Stimulated activated CD4-positive, alpha-beta T cell treated with anti-CD3 and anti-CD28 coated beads, Interleukin-4, amount 100 ng/mL, for 1 hour (primary cell): ENCODE results near the gene TXLNA.
"Not testable (repeated sequence)": the region's sequence is repeated elsewhere in the genome, so short reads cannot be mapped to it uniquely, and the experiment has no call there.

ENCODE experiments used
- DNase-seq: peaks from one replicate; pipeline ENCODE4 v3.0.0-alpha.2; 2020

The TXLNA gene

DNA sequence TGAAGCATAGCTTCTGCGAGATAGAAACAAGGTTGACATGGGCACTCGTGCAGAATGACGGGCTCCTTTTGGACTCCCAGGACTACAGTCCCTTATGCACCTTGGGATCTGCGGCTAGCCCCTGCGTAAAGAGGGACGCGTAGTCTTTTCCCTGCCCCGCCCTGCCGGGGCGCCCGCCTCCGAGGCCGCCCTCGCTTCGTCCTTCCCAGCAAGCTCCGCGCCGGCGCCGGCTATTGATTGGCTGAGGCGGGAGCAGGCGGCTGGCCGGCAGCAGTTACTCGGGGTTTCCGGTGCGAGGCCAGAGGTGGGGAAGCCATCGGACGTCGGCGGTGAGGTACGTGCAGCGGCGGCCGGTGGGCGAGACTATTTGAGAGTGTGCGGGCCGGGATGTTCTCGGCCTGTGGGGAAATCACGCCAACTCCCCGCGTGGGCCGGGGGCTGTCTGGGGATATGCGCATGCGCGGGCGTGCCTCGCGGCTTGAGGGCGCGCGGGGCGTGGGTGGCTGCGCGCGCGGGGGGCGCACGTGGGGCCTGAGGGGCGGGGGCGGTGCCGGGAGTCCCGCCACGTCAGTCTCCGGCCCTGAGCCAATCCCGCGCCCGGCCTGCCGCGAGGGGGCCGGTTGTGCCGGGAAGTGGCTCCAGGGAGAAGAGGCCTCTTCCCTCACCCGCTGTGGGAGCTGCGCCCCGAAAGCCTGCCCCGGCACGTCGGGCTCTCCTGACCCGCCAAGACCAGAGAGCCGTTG lies at the start of gene TXLNA:
Gene TXLNA, plus strand, starts transcription at position 233 of the 743 bp plus-strand sequence. CDS start 671 bp downstream, outside the sequence.
- DNase-seq: peak; percentile 89

- DNase-seq: not testable (repeated sequence)
These were observed 45.6 kb upstream of the TXLNA start for GRCh38 chr1:32133950-32134280.

- DNase-seq: no peak
These were observed 42.4 kb upstream of the TXLNA start for GRCh38 chr1:32137111-32137510.

- no peak for DNase-seq
These were observed 40.5 kb upstream of the TXLNA start for GRCh38 chr1:32138965-32139364.

GRCh38 chr1:32142446-32143301 lies 36.8 kb upstream of the TXLNA start:
- no peak for DNase-seq

GRCh38 chr1:32143302-32143695 lies 36.2 kb upstream of the TXLNA start:
- DNase-seq: not testable (repeated sequence)

- DNase-seq: no peak
These were observed 35.4 kb upstream of the TXLNA start for GRCh38 chr1:32144033-32144432.

DNA sequence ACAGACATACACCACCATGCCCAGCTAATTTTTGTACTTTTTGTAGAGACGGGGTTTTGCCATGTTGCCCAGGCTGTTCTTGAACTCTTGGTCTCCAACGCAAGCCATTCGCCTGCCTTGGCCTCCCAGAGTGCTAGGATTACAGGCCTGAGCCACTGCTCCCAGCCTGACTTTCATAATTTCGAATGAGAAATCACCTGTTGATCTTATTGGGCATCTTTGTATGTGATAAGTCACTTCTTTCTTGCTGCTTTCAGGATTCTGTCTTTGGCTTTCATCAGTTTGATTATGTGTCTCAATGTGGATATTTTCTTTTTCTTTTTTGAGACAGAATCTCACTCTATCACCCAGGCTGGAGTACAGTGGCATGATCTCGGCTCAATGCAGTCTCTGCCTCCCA lies 31.7 kb upstream of the TXLNA start:
- not testable (repeated sequence) for DNase-seq

- DNase-seq: no peak
These were observed 28.6 kb upstream of the TXLNA start for GRCh38 chr1:32150847-32151246.

DNA sequence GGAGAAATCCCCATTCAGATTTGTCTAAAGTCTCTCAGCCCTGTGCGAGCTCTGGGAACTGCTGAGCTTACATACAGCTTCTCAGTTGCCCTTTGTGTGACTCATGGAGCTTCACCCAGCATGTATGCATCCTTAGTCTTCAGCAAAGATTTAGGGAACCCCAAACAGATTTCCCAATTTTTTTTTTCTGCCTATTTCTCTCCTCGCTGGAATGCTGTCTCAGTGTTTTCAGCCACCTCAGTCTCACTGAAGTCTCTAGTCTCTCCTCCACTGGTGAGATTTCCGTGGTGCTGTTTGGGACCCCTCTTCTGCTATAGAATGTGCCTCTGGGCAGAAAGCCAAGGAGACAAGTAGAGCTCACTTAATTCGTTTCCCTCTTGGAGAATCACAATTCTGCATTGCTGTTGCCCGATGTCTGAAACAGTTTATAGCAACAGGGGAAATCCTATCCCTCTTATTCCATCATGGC lies 28.1 kb upstream of the TXLNA start:
- no peak for DNase-seq

DNA sequence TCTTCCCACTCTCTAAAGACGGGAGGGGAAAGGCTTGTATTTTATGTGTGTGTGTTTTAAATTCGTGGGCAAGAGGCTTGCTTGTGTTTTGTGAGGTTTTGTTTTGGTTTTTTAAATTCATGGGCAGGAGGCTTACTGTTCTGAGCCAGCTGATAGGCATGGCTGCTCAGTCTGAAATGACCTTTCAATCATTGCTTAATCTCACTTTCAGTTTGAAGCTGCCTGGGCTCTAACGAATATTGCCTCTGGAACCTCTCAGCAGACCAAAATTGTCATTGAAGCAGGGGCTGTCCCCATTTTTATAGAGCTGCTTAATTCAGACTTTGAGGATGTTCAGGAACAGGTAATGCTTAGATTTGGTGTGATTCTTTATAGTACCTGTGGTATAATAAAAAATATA lies 20.3 kb upstream of the TXLNA start:
- no peak for DNase-seq

DNA sequence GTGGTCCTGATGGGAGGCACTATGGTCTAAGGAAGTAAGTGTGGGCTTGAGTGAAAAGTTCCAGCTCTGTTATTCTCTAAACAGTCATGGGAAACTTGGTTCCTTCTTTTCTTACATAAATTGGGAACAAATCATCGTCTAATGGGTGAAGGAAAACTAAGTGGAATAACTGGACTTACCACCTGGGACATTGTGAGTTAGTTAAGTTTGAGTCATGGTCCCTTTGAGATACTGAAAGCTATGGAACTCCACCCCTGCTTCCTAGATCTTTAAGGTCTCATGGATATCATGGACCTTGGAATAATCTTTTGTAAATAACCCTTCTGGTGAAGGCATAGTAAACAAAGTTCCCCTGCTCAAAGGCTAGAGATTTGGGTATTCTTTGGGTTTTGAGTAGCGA lies 16.1 kb upstream of the TXLNA start:
- no peak for DNase-seq

- DNase-seq: not testable (repeated sequence)
These were observed 13.8 kb upstream of the TXLNA start for GRCh38 chr1:32165633-32166032.

DNA sequence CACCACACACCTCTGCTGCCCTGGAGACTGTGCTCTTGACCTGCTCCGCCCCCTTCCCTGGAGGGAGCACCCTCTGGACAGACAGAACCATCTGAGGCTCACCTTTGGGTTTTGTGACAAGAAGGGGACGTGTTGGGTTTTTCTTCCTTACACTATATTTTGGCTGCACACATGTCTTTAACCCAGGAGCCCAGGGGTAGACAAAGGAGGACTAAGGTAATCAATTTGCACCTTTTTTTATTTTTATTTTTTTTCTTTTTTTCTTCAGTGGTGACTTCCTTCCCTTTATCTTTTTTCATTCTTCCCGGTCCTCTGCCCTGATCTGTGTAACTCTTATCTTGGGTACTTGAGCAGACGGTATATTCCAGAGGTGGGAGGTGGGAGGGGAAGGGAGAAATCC lies 8.5 kb upstream of the TXLNA start:
- no peak for DNase-seq

DNA sequence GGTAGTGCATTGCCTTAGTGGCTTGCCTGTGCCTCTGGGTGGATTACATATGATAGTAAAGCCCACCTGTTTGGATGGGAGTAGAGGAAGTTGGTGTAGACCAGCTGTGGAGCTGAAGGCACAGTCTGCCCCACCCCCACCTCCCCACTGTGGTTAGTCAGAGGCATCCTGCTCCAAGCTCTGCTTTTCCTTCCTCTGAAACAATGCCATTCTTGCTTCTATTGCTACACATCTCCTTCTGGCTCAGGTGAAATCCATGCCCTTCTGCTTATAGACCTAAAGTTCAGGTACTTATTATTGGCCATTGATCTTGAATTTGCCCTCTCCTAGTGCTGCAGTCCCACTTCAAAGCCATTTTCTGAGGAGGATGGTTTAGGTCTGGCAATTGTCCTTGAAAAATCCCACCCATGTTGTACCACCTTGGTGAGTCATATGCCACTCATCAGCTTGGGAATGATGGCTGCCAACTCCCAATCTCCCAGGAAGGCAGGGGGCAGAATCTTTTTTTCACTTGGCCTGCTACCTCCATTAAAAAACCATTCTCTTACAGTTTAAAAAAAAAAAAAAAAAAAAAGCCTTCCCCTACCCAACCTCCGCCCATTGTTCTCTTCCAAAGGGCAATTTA lies 6.7 kb upstream of the TXLNA start:
- no peak for DNase-seq

- no peak for DNase-seq
These were observed 889 bp upstream of the TXLNA start for GRCh38 chr1:32178380-32179192.

DNA sequence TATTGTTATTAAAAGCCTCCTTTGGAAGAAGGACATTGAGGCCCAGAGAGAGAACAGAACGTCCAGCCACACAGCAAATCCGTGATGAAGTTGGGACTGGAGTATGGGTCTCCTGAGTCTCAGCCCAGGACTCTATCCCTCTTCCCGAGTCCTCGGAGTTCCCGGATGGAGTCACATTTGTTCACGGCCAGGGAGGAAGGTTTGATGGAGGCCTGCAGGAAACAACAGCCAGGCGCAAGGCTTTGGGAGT lies 357 bp upstream of the TXLNA start:
- no peak for DNase-seq

- peak; percentile 25 for DNase-seq
These were observed 948 bp downstream of the TXLNA start for GRCh38 chr1:32180186-32181060.

- DNase-seq: no peak
These were observed 1.6 kb downstream of the TXLNA start for GRCh38 chr1:32181065-32181464.

- no peak for DNase-seq
These were observed 2.1 kb downstream of the TXLNA start for GRCh38 chr1:32181563-32181962.

DNA sequence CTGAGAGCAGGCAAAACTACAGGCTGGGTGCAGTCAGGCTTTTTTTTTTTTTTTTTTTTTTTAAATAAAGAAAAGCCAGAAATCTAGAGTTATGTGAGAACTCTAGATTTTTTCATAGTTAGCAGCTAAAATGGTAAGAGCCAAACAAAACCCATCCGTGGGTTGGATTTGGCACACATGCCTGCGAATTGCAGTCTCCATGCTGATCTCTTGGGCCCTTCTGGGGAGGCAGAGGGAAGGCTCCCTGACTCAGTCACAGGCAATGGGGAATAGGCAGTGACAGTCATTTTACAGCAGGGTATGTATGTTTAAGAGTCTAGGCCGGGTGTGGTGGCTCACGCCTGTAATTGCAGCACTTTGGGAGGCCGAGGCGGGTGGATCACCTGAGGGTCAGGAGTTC lies 2.6 kb downstream of the TXLNA start:
- no peak for DNase-seq

DNA sequence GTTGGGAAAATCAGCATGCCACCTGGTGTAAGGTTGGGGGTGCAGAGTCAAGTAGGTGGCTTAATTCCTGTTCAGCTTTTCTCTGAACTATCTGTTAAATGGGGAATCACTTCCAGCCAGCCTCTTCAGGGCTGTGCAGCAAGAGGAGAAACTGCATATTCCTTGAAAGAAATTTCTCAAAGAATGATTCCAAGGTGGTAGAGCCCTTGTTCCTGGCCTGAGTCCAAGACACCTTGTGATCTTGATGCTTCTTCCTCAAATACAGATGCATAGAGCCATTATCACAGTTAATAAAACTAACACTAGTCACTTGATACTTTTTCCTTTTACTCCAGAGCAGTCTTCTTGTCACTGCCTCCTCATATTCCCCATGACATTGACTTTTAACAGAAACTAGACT lies 5.2 kb downstream of the TXLNA start:
- no peak for DNase-seq
